Measurements from ENCODE around the gene PCOLCE2.
"Not testable (repeated sequence)": the region's sequence is repeated elsewhere in the genome, so short reads cannot be mapped to it uniquely, and the experiment has no call there.

PCOLCE2 gene

DNA sequence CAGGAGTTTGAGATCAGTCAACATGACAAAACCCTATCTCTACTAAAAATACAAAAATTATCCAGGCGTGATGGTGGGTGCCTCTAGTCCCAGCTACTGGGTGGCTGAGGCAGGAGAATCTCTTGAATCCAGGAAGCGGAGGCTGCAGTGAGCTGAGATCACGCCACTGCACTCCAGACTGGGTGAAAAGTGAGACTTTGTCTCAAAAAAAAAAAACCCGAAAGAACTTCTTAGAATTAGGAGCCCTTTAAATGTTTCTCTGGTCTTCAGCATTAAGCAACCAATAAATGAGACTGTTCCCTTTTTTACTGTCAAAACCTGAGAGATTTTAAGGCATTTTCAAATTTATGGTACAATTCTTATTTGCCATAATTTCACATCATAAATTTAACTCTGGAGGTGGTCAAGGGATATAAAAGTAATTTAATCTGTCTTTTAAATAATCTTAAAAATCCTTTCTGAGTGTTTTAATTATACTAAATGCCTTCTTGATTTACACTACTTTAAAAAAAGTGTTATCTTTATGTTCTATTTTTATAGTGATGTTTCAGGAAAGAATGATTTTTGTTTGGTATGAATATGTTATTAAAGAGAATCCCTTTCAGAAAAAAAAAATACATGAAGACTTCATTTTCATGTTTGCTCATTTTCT is 10.1 kb downstream of the PCOLCE2 start:
- no peak for TF ChIP-seq CTCF (conservative IDR thresholded peaks at IDR 0.05)
- no peak overlapping the region for H3K27ac ChIP-seq

DNA sequence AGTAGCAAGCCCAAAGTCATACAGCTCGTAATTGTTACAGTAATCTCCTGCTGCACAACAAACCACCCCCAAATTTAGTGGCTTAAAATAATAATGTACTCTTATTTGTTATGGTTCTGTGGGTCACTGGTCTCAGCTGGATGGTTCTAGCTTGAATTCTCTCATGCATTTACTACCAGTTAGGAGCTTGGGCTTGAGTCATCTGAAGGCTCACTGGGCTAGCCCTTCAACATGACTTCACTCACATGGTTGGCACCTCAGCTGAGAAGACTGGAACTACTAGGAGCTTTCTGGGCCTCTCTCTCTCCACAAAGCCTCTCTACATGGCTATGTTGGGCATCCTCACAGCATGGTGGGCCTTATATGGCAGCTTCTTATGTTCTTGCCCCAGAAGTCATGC is 12.5 kb downstream of the PCOLCE2 start:
- TF ChIP-seq CTCF (conservative IDR thresholded peaks at IDR 0.05) = no peak
- no peak overlapping the region for H3K27ac ChIP-seq

- H3K27ac ChIP-seq = no peak overlapping the region
- TF ChIP-seq CTCF (conservative IDR thresholded peaks at IDR 0.05) = no peak
Observed at GRCh38 chr3:142875583-142876207, 13.2 kb downstream of the PCOLCE2 start.

GRCh38 chr3:142875099-142875498 is 13.8 kb downstream of the PCOLCE2 start:
- TF ChIP-seq CTCF (conservative IDR thresholded peaks at IDR 0.05) = no peak
- H3K27ac ChIP-seq = no peak overlapping the region

DNA sequence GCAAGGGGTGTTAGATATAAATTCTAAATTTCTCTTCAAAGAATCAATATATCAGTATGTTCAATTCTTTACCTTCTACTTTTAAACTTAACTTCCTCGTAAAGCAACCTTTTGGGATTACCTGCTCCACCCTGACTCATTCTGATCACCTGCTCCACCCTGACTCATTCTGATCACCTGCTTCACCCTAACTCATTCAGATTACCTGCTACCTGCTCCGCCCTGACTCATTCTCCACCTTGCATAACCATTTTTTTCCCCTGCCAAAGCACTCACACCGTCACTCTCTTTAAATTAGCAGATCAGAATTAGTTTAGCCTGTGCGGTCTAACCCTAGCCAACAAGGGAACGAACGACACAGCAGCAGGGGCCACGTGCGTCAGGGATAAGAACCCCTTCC is 20.5 kb downstream of the PCOLCE2 start:
- H3K27ac ChIP-seq = not testable (repeated sequence)

- 0 out of 2 replicates have a peak, but pooled peaks have one; percentile 10 for TF ChIP-seq CTCF (conservative IDR thresholded peaks at IDR 0.05)
- no peak overlapping the region for H3K27ac ChIP-seq
Observed at GRCh38 chr3:142866841-142867631, 21.8 kb downstream of the PCOLCE2 start.

DNA sequence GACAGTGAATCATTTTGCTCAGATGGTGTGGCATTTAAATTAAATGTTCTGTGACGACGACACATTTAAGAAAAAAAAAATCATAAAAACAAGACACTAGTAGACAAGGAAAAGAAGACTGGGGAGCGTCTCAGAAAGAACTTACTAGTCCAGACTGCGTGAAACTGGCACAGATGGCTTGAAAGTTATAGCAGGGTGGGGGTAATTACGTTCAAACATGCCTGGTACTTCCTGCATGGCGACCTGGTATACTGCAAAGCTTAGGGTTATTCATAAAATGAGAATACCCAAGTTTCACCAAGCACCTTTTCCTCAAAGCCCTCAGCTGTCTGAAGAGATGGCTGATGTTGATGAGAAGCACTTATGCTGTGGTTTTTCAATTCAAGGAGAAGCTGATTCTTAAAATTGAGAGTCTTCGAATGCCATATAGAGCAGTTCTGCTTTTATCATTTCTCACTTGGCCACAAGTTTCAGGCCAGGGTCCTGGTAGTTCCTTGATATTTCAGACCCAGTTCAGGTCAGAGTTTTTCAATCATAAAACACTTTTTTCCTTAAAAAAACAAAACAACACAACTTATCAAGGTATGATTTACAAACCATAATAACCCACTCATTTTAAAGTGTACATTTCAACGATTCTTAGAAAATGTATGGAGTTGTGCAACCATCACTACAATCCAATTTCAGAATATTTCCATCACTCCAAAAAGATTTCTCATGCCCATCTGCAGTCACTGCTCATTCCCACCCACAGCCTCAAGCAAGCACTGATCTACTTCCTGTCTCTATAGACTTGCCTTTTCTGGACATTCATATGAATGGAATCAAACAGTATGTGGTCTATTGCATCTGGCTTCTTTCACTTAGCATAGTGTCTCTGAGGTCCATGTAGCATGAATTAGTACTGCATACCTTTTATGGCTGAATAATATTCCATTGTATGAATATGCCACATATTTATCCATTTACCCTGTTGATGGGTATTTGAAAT is 24.7 kb downstream of the PCOLCE2 start:
- H3K27ac ChIP-seq = no peak overlapping the region
- TF ChIP-seq CTCF (conservative IDR thresholded peaks at IDR 0.05) = no peak
